ENCODE measurements around the gene TMEM151B. TPM values are rescaled to one million over a fixed set of nuclear protein-coding genes. Genes with fewer than 3 reads are reported as not detected.

TMEM151B gene
- total and polyA plus RNA-seq, 9 of the 15 experiments (the other 6 are each of a cell fraction or from before 2014, with no cell fraction given) = not detected

DNA sequence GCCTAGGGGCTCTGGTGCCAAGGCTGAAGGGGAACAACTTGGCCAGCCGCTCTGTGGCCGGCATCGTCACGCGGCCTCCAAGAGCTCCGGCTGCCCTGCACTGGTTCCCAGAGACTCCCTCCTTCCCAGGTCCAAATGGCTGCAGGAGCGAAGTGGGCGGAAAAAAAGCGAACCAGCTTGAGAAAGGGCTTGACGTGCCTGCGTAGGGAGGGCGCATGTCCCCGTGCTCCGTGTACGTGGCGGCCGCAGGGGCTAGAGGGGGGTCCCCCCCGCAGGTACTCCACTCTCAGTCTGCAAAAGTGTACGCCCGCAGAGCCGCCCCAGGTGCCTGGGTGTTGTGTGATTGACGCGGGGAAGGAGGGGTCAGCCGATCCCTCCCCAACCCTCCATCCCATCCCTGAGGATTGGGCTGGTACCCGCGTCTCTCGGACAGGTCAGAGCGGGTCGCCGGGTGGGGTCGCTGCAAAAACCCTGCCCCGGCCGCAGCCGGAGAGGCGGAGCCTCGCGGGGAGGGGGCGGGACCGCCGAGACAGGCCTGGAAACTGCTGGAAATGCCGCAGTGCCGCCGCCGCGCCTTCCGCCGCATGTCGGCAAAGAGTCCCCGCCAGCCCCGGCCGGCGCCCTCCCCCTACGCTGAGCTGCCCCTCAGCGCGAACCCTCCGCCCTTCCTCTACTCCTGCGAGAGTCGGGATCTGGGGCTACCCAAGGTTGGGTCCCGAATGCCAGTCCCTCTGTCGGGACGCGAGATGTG lies 24.2 kb upstream of the TMEM151B start (continued):
- TF ChIP-seq, protein P1, sequence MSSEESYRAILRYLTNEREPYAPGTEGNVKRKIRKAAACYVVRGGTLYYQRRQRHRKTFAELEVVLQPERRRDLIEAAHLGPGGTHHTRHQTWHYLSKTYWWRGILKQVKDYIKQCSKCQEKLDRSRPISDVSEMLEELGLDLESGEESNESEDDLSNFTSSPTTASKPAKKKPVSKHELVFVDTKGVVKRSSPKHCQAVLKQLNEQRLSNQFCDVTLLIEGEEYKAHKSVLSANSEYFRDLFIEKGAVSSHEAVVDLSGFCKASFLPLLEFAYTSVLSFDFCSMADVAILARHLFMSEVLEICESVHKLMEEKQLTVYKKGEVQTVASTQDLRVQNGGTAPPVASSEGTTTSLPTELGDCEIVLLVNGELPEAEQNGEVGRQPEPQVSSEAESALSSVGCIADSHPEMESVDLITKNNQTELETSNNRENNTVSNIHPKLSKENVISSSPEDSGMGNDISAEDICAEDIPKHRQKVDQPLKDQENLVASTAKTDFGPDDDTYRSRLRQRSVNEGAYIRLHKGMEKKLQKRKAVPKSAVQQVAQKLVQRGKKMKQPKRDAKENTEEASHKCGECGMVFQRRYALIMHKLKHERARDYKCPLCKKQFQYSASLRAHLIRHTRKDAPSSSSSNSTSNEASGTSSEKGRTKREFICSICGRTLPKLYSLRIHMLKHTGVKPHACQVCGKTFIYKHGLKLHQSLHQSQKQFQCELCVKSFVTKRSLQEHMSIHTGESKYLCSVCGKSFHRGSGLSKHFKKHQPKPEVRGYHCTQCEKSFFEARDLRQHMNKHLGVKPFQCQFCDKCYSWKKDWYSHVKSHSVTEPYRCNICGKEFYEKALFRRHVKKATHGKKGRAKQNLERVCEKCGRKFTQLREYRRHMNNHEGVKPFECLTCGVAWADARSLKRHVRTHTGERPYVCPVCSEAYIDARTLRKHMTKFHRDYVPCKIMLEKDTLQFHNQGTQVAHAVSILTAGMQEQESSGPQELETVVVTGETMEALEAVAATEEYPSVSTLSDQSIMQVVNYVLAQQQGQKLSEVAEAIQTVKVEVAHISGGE (CRISPR knock-in tag; IDR thresholded peaks at IDR 0.05) = no peak
- no peak for TF ChIP-seq ETV5 (CRISPR knock-in tag; IDR thresholded peaks at IDR 0.05; ENCODE audit: low read depth)
- TF ChIP-seq EP400 (IDR thresholded peaks at IDR 0.05) = no peak
- 0 out of 2 replicates have a peak, but pooled peaks have one; percentile 69 for TF ChIP-seq SREBF1 (IDR thresholded peaks at IDR 0.05; ENCODE audit: borderline replicate concordance, low read depth, low read length)
- no peak for TF ChIP-seq SMAD2 (IDR thresholded peaks at IDR 0.05; ENCODE audit: low read depth, low read length)
- TF ChIP-seq, protein P2, sequence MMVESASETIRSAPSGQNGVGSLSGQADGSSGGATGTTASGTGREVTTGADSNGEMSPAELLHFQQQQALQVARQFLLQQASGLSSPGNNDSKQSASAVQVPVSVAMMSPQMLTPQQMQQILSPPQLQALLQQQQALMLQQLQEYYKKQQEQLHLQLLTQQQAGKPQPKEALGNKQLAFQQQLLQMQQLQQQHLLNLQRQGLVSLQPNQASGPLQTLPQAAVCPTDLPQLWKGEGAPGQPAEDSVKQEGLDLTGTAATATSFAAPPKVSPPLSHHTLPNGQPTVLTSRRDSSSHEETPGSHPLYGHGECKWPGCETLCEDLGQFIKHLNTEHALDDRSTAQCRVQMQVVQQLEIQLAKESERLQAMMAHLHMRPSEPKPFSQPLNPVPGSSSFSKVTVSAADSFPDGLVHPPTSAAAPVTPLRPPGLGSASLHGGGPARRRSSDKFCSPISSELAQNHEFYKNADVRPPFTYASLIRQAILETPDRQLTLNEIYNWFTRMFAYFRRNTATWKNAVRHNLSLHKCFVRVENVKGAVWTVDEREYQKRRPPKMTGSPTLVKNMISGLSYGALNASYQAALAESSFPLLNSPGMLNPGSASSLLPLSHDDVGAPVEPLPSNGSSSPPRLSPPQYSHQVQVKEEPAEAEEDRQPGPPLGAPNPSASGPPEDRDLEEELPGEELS (CRISPR knock-in tag; IDR thresholded peaks at IDR 0.05; ENCODE audit: borderline replicate concordance) = 0 out of 2 replicates have a peak, but pooled peaks have one; percentile 73
- TF ChIP-seq, protein P3, sequence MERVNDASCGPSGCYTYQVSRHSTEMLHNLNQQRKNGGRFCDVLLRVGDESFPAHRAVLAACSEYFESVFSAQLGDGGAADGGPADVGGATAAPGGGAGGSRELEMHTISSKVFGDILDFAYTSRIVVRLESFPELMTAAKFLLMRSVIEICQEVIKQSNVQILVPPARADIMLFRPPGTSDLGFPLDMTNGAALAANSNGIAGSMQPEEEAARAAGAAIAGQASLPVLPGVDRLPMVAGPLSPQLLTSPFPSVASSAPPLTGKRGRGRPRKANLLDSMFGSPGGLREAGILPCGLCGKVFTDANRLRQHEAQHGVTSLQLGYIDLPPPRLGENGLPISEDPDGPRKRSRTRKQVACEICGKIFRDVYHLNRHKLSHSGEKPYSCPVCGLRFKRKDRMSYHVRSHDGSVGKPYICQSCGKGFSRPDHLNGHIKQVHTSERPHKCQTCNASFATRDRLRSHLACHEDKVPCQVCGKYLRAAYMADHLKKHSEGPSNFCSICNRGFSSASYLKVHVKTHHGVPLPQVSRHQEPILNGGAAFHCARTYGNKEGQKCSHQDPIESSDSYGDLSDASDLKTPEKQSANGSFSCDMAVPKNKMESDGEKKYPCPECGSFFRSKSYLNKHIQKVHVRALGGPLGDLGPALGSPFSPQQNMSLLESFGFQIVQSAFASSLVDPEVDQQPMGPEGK (CRISPR knock-in tag; IDR thresholded peaks at IDR 0.05; ENCODE audit: borderline replicate concordance) = no peak
- no peak; the same call in 1 of the 2 replicates for TF ChIP-seq POLR2G (IDR thresholded peaks at IDR 0.05; ENCODE audit: low read depth, low read length)
- TF ChIP-seq, protein P4, sequence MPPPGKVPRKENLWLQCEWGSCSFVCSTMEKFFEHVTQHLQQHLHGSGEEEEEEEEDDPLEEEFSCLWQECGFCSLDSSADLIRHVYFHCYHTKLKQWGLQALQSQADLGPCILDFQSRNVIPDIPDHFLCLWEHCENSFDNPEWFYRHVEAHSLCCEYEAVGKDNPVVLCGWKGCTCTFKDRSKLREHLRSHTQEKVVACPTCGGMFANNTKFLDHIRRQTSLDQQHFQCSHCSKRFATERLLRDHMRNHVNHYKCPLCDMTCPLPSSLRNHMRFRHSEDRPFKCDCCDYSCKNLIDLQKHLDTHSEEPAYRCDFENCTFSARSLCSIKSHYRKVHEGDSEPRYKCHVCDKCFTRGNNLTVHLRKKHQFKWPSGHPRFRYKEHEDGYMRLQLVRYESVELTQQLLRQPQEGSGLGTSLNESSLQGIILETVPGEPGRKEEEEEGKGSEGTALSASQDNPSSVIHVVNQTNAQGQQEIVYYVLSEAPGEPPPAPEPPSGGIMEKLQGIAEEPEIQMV (tag; conservative IDR thresholded peaks at IDR 0.05; ENCODE audit: low read depth) = no peak
- TF ChIP-seq FOXA1 (IDR thresholded peaks at IDR 0.05; ENCODE audit: borderline replicate concordance) = no peak
- TF ChIP-seq SMARCA4 (IDR thresholded peaks at IDR 0.05) = no peak
- TF ChIP-seq, protein P5, sequence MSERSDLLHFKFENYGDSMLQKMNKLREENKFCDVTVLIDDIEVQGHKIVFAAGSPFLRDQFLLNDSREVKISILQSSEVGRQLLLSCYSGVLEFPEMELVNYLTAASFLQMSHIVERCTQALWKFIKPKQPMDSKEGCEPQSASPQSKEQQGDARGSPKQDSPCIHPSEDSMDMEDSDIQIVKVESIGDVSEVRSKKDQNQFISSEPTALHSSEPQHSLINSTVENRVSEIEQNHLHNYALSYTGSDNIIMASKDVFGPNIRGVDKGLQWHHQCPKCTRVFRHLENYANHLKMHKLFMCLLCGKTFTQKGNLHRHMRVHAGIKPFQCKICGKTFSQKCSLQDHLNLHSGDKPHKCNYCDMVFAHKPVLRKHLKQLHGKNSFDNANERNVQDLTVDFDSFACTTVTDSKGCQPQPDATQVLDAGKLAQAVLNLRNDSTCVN (CRISPR knock-in tag; IDR thresholded peaks at IDR 0.05) = no peak
- TF ChIP-seq ZNF347 (CRISPR knock-in tag; IDR thresholded peaks at IDR 0.05; ENCODE audit: low read depth) = no peak
- no peak for TF ChIP-seq BRF1 (IDR thresholded peaks at IDR 0.05; ENCODE audit: borderline replicate concordance, extremely low read depth, insufficient read length)
- TF ChIP-seq BRCA1 (IDR thresholded peaks at IDR 0.05) = no peak
- TF ChIP-seq BRCA1 (CRISPR knock-in tag; IDR thresholded peaks at IDR 0.05) = no peak

All from K562 (cell line).